ENCODE measurements around the gene HOMER2.
A peak's percentile ranks its signal among the peaks of the same experiment; 100 is the strongest.

The HOMER2 gene

GRCh38 chr15:82958638-82959037, 6.1 kb upstream of the HOMER2 start:
- no peak overlapping the region for H3K4me3 ChIP-seq (replicated peaks; ENCODE audit: low read depth, low read length)
- DNase-seq (ENCODE audit: extremely low read depth, low read depth), result no peak
- TF ChIP-seq, protein P1, sequence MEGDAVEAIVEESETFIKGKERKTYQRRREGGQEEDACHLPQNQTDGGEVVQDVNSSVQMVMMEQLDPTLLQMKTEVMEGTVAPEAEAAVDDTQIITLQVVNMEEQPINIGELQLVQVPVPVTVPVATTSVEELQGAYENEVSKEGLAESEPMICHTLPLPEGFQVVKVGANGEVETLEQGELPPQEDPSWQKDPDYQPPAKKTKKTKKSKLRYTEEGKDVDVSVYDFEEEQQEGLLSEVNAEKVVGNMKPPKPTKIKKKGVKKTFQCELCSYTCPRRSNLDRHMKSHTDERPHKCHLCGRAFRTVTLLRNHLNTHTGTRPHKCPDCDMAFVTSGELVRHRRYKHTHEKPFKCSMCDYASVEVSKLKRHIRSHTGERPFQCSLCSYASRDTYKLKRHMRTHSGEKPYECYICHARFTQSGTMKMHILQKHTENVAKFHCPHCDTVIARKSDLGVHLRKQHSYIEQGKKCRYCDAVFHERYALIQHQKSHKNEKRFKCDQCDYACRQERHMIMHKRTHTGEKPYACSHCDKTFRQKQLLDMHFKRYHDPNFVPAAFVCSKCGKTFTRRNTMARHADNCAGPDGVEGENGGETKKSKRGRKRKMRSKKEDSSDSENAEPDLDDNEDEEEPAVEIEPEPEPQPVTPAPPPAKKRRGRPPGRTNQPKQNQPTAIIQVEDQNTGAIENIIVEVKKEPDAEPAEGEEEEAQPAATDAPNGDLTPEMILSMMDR (IDR thresholded peaks at IDR 0.05; ENCODE audit: low read depth, low read length, missing control alignments), result no peak

GRCh38 chr15:82951472-82952157, 905 bp downstream of the HOMER2 start:
- TF ChIP-seq, protein P1 (IDR thresholded peaks at IDR 0.05; ENCODE audit: low read depth, low read length, missing control alignments), result no peak
- DNase-seq (ENCODE audit: extremely low read depth, low read depth), result no peak
- H3K4me3 ChIP-seq (replicated peaks; ENCODE audit: low read depth, low read length), result peak overlapping the region; percentile 15

DNA sequence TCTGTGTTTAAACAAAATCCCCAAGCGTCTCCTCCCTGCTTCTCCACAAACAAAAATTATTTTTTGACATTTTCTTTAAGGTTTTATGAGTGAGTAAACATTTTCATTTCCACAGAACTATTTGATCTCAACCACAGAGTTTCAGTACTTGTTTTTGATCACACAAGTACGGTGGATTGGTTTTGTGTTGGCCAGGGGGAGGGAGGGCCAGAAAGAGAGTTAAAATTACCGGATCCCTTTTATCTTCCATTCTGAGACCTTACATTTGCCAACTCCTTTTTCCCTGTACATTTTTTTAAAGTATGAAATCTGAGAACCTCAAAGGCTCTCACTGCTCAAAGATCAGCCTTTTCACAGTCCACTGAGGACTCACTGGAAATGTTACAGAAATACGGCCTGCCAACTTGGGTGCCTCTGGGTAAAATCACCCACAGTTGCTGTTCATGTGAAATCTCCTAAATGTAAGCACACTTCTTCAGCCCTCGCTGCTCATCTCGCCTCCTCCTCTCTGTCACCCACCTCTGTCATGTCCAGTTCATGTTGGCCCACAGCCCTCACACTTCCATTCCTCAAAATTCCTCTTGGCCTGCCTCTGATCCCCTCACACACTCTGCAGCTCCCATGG, 1.7 kb downstream of the HOMER2 start:
- TF ChIP-seq, protein P1 (IDR thresholded peaks at IDR 0.05; ENCODE audit: low read depth, low read length, missing control alignments), result no peak
- no peak for DNase-seq (ENCODE audit: extremely low read depth, low read depth)

DNA sequence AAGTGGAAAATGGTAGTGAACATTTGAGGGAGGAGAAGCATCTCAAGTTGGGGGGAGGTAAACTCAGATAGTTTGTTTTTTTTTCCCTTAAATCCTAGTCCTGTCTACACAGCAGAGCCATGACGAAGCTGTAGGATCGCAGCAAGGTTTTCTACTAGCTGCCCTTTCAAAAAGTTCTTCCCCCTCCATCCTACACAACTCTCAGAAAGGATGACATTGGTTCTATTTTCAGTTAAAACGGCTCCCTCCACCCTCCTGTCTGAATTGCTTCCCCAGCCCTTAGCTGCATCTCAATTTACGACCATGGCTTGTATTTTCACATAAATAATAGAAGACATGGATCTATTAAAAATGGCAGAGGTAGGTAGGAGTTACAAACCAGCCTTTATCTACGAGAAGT, 2.2 kb downstream of the HOMER2 start:
- H3K4me3 ChIP-seq (replicated peaks; ENCODE audit: low read depth, low read length), result no peak overlapping the region
- DNase-seq (ENCODE audit: extremely low read depth, low read depth), result no peak

More for the DNA sequence above, 1.7 kb downstream of the HOMER2 start:
- no peak overlapping the region for H3K4me3 ChIP-seq (replicated peaks; ENCODE audit: low read depth, low read length)

GRCh38 chr15:82946155-82946701, 6.3 kb downstream of the HOMER2 start:
- TF ChIP-seq, protein P1 (IDR thresholded peaks at IDR 0.05; ENCODE audit: low read depth, low read length, missing control alignments), result no peak

More for the DNA sequence above, 2.2 kb downstream of the HOMER2 start:
- TF ChIP-seq, protein P1 (IDR thresholded peaks at IDR 0.05; ENCODE audit: low read depth, low read length, missing control alignments), result no peak

GRCh38 chr15:82945326-82945725, 7.2 kb downstream of the HOMER2 start:
- DNase-seq (ENCODE audit: extremely low read depth, low read depth), result no peak
- no peak overlapping the region for H3K4me3 ChIP-seq (replicated peaks; ENCODE audit: low read depth, low read length)
- TF ChIP-seq, protein P1 (IDR thresholded peaks at IDR 0.05; ENCODE audit: low read depth, low read length, missing control alignments), result no peak

More at GRCh38 chr15:82946155-82946701, 6.3 kb downstream of the HOMER2 start:
- no peak for DNase-seq (ENCODE audit: extremely low read depth, low read depth)
- H3K4me3 ChIP-seq (replicated peaks; ENCODE audit: low read depth, low read length), result no peak overlapping the region

All from HFF-Myc (cell line).